ENCODE measurements around the gene ARMS2. TPM values are rescaled to one million over a fixed set of nuclear protein-coding genes. Genes with fewer than 3 reads are reported as not detected.

Gene ARMS2
- total RNA-seq, 1 donor from 2014 or later: not detected

DNA sequence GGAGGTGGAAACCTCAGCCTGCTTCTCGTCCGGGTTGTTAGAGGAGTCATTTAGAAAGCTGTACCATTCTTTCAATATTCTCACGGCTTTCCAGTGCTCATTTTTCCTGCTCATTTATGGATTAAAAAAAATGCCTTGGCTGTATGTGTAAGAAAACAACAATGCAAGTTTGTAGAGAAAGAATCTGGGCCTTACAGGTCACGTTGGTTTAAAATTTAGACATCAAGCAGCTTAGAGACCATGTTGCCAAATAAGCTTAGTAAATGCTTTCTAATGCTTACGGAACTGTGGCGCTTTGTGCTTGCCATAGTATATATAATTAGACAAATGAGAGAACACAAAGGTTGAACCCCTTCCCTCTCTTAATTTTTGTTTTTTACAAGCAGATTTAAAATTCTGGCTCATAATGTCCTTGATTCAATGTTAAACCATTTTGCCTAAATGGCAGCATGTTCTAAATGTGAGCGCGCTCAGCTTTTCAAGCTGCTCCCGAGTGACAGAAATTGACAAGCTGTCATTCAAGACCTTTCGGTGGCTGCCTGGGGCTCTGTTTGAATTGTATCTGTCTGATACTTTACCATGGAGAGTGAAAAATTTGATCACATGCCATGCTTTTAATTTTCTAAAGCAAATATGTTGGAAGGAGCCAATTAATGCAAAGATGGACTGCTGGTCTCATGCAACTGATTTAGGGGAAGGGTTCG lies 1.1 kb downstream of the ARMS2 start:
- TF ChIP-seq, protein P1, sequence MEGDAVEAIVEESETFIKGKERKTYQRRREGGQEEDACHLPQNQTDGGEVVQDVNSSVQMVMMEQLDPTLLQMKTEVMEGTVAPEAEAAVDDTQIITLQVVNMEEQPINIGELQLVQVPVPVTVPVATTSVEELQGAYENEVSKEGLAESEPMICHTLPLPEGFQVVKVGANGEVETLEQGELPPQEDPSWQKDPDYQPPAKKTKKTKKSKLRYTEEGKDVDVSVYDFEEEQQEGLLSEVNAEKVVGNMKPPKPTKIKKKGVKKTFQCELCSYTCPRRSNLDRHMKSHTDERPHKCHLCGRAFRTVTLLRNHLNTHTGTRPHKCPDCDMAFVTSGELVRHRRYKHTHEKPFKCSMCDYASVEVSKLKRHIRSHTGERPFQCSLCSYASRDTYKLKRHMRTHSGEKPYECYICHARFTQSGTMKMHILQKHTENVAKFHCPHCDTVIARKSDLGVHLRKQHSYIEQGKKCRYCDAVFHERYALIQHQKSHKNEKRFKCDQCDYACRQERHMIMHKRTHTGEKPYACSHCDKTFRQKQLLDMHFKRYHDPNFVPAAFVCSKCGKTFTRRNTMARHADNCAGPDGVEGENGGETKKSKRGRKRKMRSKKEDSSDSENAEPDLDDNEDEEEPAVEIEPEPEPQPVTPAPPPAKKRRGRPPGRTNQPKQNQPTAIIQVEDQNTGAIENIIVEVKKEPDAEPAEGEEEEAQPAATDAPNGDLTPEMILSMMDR (IDR thresholded peaks at IDR 0.05; ENCODE audit: insufficient read depth, low read depth, low read length): no peak
- no peak for TF ChIP-seq EZH2 (IDR thresholded peaks at IDR 0.05; ENCODE audit: insufficient read depth, low read length)
- Histone ChIP-seq H2AFZ (ENCODE audit: low read depth, low read length) (no peak overlapping the region), H3K4me3 (ENCODE audit: insufficient read depth, low read depth, low read length) (no peak overlapping the region), H3K36me3 (ENCODE audit: insufficient read depth, low read length) (no peaks in the 10 kb centered on the region), H4K20me1 (ENCODE audit: insufficient read depth, low read length) (no peaks in the 10 kb centered on the region), H3K79me2 (ENCODE audit: insufficient read depth, low read length) (no peaks in the 10 kb centered on the region), H3K4me2 (ENCODE audit: low read length) (no peak overlapping the region), H3K9ac (ENCODE audit: low read length) (no peak overlapping the region), H3K9me3 (ENCODE audit: insufficient read depth, low read depth, low read length) (no peaks in the 10 kb centered on the region), H3K27ac (ENCODE audit: low read depth, low read length) (no peak overlapping the region), H3K27me3 (ENCODE audit: insufficient read depth, low read length) (no peaks in the 10 kb centered on the region), H3K4me1 (ENCODE audit: insufficient read depth, low read length) (peaks cover 12% of the 10 kb centered on the region)
- DNase-seq (ENCODE audit: low read depth) (no peak), FAIRE-seq (no peak)
- H3K27me3 Mint-ChIP-seq (ENCODE audit: low read depth, unreplicated experiment): peaks cover 22% of the 10 kb centered on the region
- H3K9me3 Mint-ChIP-seq (ENCODE audit: unreplicated experiment): no peaks in the 10 kb centered on the region
- peaks cover 20% of the 10 kb centered on the region for H3K4me1 Mint-ChIP-seq (ENCODE audit: low read depth, unreplicated experiment)
- no peak overlapping the region for H3K4me3 Mint-ChIP-seq (ENCODE audit: unreplicated experiment)
- no peak overlapping the region for H3K27ac Mint-ChIP-seq (ENCODE audit: unreplicated experiment)
- H3K36me3 Mint-ChIP-seq (ENCODE audit: low read depth, unreplicated experiment): no peaks in the 10 kb centered on the region

DNA sequence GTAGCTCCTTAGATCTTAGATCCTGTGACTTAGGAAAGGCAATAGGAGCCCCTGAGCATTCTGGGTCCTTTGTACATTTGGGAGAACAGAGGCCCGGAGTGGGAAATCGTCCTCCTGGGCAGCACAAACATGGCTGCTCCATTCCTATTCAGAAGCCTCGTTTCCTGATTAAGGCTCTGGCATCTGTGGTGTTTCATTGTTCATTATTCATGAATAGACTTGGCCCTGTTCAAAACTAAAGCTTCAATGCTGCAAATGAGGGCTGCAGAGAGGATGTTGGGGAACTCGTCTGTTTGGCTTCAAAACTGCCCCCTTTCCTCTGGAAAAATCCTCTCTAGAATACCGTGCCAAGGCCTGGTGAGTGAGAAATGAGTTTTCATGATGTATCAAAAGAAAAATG lies 3.5 kb downstream of the ARMS2 start:
- TF ChIP-seq, protein P1 (IDR thresholded peaks at IDR 0.05; ENCODE audit: insufficient read depth, low read depth, low read length): no peak
- no peak for TF ChIP-seq EZH2 (IDR thresholded peaks at IDR 0.05; ENCODE audit: insufficient read depth, low read length)
- H2AFZ ChIP-seq (ENCODE audit: low read depth, low read length): no peak overlapping the region
- FAIRE-seq (no peak), DNase-seq (ENCODE audit: low read depth) (no peak)
- H3K4me3 Mint-ChIP-seq (ENCODE audit: unreplicated experiment): no peak overlapping the region
- H3K36me3 Mint-ChIP-seq (ENCODE audit: low read depth, unreplicated experiment): no peaks in the 10 kb centered on the region
- H3K4me1 Mint-ChIP-seq (ENCODE audit: low read depth, unreplicated experiment): peaks cover 18% of the 10 kb centered on the region
- no peaks in the 10 kb centered on the region for H3K27me3 ChIP-seq (ENCODE audit: insufficient read depth, low read length)
- no peak overlapping the region for H3K27ac Mint-ChIP-seq (ENCODE audit: unreplicated experiment)
- H3K4me2 ChIP-seq (ENCODE audit: low read length): no peak overlapping the region
- peaks cover 19% of the 10 kb centered on the region for H3K4me1 ChIP-seq (ENCODE audit: insufficient read depth, low read length)
- peaks cover 3% of the 10 kb centered on the region for H3K79me2 ChIP-seq (ENCODE audit: insufficient read depth, low read length)
- H3K9me3 Mint-ChIP-seq (ENCODE audit: unreplicated experiment): no peaks in the 10 kb centered on the region
- no peaks in the 10 kb centered on the region for H3K9me3 ChIP-seq (ENCODE audit: insufficient read depth, low read depth, low read length)
- H3K9ac ChIP-seq (ENCODE audit: low read length): no peak overlapping the region
- H3K4me3 ChIP-seq (ENCODE audit: insufficient read depth, low read depth, low read length): no peak overlapping the region
- peaks cover 5% of the 10 kb centered on the region for H4K20me1 ChIP-seq (ENCODE audit: insufficient read depth, low read length)
- no peaks in the 10 kb centered on the region for H3K36me3 ChIP-seq (ENCODE audit: insufficient read depth, low read length)
- H3K27me3 Mint-ChIP-seq (ENCODE audit: low read depth, unreplicated experiment): peaks cover 29% of the 10 kb centered on the region
- no peak overlapping the region for H3K27ac ChIP-seq (ENCODE audit: low read depth, low read length)

DNA sequence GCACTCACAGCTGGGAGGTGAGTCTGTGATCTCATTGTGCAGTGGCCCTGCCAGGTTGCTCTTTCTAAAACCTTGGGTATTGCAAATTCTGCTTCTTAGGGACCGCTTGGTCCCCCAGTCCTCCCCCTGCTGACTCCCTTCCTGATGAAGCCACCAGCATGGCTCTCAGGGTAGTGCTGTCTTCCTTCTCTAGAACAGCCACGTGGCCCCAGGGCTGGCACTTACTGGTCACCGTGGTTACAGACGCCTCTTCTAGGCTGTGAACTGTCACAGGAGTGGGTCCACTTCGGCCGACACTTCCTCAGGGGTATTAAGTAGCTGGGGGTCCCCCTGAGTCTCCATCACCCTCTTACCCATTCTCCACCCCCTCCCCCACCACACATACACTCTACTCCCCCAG lies 4.2 kb downstream of the ARMS2 start:
- Histone ChIP-seq H3K27ac (ENCODE audit: low read depth, low read length) (no peak overlapping the region), H3K4me3 (ENCODE audit: insufficient read depth, low read depth, low read length) (no peak overlapping the region), H3K9me3 (ENCODE audit: insufficient read depth, low read depth, low read length) (no peaks in the 10 kb centered on the region), H3K4me2 (ENCODE audit: low read length) (no peak overlapping the region), H3K4me1 (ENCODE audit: insufficient read depth, low read length) (peaks cover 24% of the 10 kb centered on the region), H3K27me3 (ENCODE audit: insufficient read depth, low read length) (no peaks in the 10 kb centered on the region), H4K20me1 (ENCODE audit: insufficient read depth, low read length) (peaks cover 12% of the 10 kb centered on the region), H3K79me2 (ENCODE audit: insufficient read depth, low read length) (peaks cover 11% of the 10 kb centered on the region), H3K36me3 (ENCODE audit: insufficient read depth, low read length) (no peaks in the 10 kb centered on the region), H3K9ac (ENCODE audit: low read length) (no peak overlapping the region), H2AFZ (ENCODE audit: low read depth, low read length) (no peak overlapping the region)
- no peak for FAIRE-seq
- Mint-ChIP-seq H3K27ac (ENCODE audit: unreplicated experiment) (no peak overlapping the region), H3K4me3 (ENCODE audit: unreplicated experiment) (no peak overlapping the region), H3K4me1 (ENCODE audit: low read depth, unreplicated experiment) (peaks cover 20% of the 10 kb centered on the region), H3K9me3 (ENCODE audit: unreplicated experiment) (no peaks in the 10 kb centered on the region), H3K27me3 (ENCODE audit: low read depth, unreplicated experiment) (peaks cover 37% of the 10 kb centered on the region), H3K36me3 (ENCODE audit: low read depth, unreplicated experiment) (peaks cover 3% of the 10 kb centered on the region)
- DNase-seq (ENCODE audit: low read depth): no peak
- TF ChIP-seq, protein P1 (IDR thresholded peaks at IDR 0.05; ENCODE audit: insufficient read depth, low read depth, low read length): no peak
- TF ChIP-seq EZH2 (IDR thresholded peaks at IDR 0.05; ENCODE audit: insufficient read depth, low read length): no peak
